ENCODE data around the gene PRKCE. TPM values are rescaled to one million over a fixed set of nuclear protein-coding genes. Genes with fewer than 3 reads are reported as not detected.

Gene PRKCE
- total RNA-seq, 1 experiment from 2014 or later, result 14.0 TPM

DNA sequence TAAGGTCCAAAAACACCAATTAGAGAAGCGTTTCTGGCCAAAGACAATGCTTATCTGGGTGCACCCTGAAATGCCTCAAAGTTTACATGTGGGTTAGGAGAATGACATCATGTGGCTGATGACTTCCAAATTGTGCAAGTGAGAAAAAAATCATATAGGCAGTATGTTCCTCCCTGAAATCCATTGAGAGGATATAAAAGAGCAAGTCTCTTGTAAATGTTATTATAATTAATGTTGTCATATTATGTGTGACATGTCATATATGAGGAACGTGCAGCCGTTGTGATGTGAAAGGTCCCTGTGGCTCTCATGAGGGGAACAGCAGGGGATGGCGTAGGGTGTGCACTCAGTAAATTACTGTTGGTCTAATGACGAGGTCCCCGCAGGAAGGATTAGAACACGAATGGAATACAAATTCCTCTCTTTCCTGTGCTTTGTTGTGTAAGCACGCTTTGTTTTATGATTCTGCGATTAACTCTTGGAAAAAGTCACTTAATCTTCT is 290.8 kb downstream of the PRKCE start:
- ATAC-seq (no peak), DNase-seq (ENCODE audit: low read depth, low spot score) (no peak)
- Histone ChIP-seq H3K9me3 (ENCODE audit: control insufficient read depth, insufficient read depth, low read depth, low read length) (no peaks in the 10 kb centered on the region), H3K27ac (ENCODE audit: low read length) (peak overlapping the region; percentile 26; the same call in 1 of the 2 replicates), H3K36me3 (ENCODE audit: control insufficient read depth, insufficient read depth, low read length) (no peaks in the 10 kb centered on the region), H3K27me3 (ENCODE audit: control insufficient read depth, insufficient read depth, low read length) (no peaks in the 10 kb centered on the region), H3K4me3 (ENCODE audit: low read depth in 2 of 2, low read length in 2 of 2) (no peak overlapping the region), H3K4me1 (ENCODE audit: control insufficient read depth, insufficient read depth, low read length) (peaks cover 48% of the 10 kb centered on the region)
- ChIA-PET CTCF (no interaction called here), POLR2A (no interaction called here)
- in situ Hi-C loops (cut with HindIII; ENCODE audit: low pct_unique_long_range_greater_than_20kb, low sequenced_read_pairs), result no loop called here
- no TSS peak for BruUV-seq (replicated peaks)
- TF ChIP-seq, protein P1, sequence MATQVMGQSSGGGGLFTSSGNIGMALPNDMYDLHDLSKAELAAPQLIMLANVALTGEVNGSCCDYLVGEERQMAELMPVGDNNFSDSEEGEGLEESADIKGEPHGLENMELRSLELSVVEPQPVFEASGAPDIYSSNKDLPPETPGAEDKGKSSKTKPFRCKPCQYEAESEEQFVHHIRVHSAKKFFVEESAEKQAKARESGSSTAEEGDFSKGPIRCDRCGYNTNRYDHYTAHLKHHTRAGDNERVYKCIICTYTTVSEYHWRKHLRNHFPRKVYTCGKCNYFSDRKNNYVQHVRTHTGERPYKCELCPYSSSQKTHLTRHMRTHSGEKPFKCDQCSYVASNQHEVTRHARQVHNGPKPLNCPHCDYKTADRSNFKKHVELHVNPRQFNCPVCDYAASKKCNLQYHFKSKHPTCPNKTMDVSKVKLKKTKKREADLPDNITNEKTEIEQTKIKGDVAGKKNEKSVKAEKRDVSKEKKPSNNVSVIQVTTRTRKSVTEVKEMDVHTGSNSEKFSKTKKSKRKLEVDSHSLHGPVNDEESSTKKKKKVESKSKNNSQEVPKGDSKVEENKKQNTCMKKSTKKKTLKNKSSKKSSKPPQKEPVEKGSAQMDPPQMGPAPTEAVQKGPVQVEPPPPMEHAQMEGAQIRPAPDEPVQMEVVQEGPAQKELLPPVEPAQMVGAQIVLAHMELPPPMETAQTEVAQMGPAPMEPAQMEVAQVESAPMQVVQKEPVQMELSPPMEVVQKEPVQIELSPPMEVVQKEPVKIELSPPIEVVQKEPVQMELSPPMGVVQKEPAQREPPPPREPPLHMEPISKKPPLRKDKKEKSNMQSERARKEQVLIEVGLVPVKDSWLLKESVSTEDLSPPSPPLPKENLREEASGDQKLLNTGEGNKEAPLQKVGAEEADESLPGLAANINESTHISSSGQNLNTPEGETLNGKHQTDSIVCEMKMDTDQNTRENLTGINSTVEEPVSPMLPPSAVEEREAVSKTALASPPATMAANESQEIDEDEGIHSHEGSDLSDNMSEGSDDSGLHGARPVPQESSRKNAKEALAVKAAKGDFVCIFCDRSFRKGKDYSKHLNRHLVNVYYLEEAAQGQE (IDR thresholded peaks at IDR 0.05; ENCODE audit: insufficient read depth in 1 of 2, low read depth in 2 of 2, low read length in 1 of 2), result no peak
- TF ChIP-seq POLR2AphosphoS5 (IDR thresholded peaks at IDR 0.05; ENCODE audit: low read depth, low read length) (no peak), SIN3A (IDR thresholded peaks at IDR 0.05; ENCODE audit: borderline replicate concordance, insufficient read depth, low read depth, low read length) (no peak), TCF7L2 (IDR thresholded peaks at IDR 0.05; ENCODE audit: low read depth, low read length) (no peak)
- TF ChIP-seq, protein P2, sequence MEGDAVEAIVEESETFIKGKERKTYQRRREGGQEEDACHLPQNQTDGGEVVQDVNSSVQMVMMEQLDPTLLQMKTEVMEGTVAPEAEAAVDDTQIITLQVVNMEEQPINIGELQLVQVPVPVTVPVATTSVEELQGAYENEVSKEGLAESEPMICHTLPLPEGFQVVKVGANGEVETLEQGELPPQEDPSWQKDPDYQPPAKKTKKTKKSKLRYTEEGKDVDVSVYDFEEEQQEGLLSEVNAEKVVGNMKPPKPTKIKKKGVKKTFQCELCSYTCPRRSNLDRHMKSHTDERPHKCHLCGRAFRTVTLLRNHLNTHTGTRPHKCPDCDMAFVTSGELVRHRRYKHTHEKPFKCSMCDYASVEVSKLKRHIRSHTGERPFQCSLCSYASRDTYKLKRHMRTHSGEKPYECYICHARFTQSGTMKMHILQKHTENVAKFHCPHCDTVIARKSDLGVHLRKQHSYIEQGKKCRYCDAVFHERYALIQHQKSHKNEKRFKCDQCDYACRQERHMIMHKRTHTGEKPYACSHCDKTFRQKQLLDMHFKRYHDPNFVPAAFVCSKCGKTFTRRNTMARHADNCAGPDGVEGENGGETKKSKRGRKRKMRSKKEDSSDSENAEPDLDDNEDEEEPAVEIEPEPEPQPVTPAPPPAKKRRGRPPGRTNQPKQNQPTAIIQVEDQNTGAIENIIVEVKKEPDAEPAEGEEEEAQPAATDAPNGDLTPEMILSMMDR (IDR thresholded peaks at IDR 0.05), result no peak
- intact Hi-C loops (cut with micrococcal nuclease; ENCODE audit: unreplicated experiment), result no loop called here

- POLR2A ChIA-PET, result no interaction called here
- TF ChIP-seq TCF7L2 (IDR thresholded peaks at IDR 0.05; ENCODE audit: low read depth, low read length), result no peak
- TF ChIP-seq, protein P2 (IDR thresholded peaks at IDR 0.05), result peak; percentile 60
Measured at GRCh38 chr2:45943219-45944044, 292.0 kb downstream of the PRKCE start.

More at GRCh38 chr2:45943219-45944044, 292.0 kb downstream of the PRKCE start:
- no peaks in the 10 kb centered on the region for H3K9me3 ChIP-seq (ENCODE audit: control insufficient read depth, insufficient read depth, low read depth, low read length)
- BruUV-seq (replicated peaks), result no TSS peak
- H3K4me1 ChIP-seq (ENCODE audit: control insufficient read depth, insufficient read depth, low read length), result peaks cover 39% of the 10 kb centered on the region
- CTCF ChIA-PET, result interaction anchor here (1.0 kb wide), 1 partner anchor 8 kb away, joined by 3 read pairs; no protein-coding TSS in a partner anchor
- peak overlapping the region; percentile 69 for H3K27ac ChIP-seq (ENCODE audit: low read length)
- no peaks in the 10 kb centered on the region for H3K36me3 ChIP-seq (ENCODE audit: control insufficient read depth, insufficient read depth, low read length)
- DNase-seq (ENCODE audit: low read depth, low spot score), result no peak
- ATAC-seq, result peak; percentile 36; the same call in 1 of the 2 replicates
- in situ Hi-C loops (cut with HindIII; ENCODE audit: low pct_unique_long_range_greater_than_20kb, low sequenced_read_pairs) (no loop called here), intact Hi-C loops (cut with micrococcal nuclease; ENCODE audit: unreplicated experiment) (no loop called here)
- peak overlapping the region in 1 of 2 experiments; percentile 14; a peak in 1 of 4 replicates for H3K4me3 ChIP-seq (ENCODE audit: low read depth in 2 of 2, low read length in 2 of 2)
- no peaks in the 10 kb centered on the region for H3K27me3 ChIP-seq (ENCODE audit: control insufficient read depth, insufficient read depth, low read length)
